H1 (cell line): ENCODE measurements around the gene PIGU. TPM values are rescaled to one million over a fixed set of nuclear protein-coding genes. Genes with fewer than 3 reads are reported as not detected.

Source experiments
- CHD2 ChIP-seq: IDR thresholded peaks from 2 replicates; pipeline ENCODE4 v1.6.1; 2012; ENCODE audit warnings: low read length, improper control_type of control experiment
- GABPA ChIP-seq: IDR thresholded peaks from 2 replicates; pipeline ENCODE4 v1.6.1; 2011; ENCODE audit warnings: mild to moderate bottlenecking, low read length, moderate library complexity, borderline replicate concordance; ENCODE audit not compliant: insufficient read depth
- JUN ChIP-seq: IDR thresholded peaks from 2 replicates; pipeline ENCODE4 v1.6.1; 2011; ENCODE audit warnings: low read depth, mild to moderate bottlenecking, improper control_type of control experiment, low read length
- KDM1A ChIP-seq: fragments of 200-600, 300-600 bp; sonication (generic); IDR thresholded peaks from 2 replicates; pipeline ENCODE4 v1.7.1; 2016; ENCODE audit warnings: mild to moderate bottlenecking, low read length, borderline replicate concordance
- POLR2A ChIP-seq, 2 experiments: IDR thresholded peaks; 1 replicate in 1 of 2; 2 replicates in 1 of 2; pipeline ENCODE4 v1.6.1; 2011; ENCODE audit warnings: low read depth in 2 of 2, low read length in 2 of 2, mild to moderate bottlenecking in 2 of 2; ENCODE audit errors: control extremely low read depth in 1 of 2
- RAD21 ChIP-seq, 2 experiments: IDR thresholded peaks in 1 of 2; conservative IDR thresholded peaks in 1 of 2; 2 replicates each; pipeline ENCODE4 v1.6.1; 2011; ENCODE audit warnings: low read depth in 2 of 2, low read length in 2 of 2, improper control_type of control experiment in 1 of 2, inconsistent platforms in 1 of 2, mild to moderate bottlenecking in 1 of 2, moderate library complexity in 1 of 2
- SIN3A ChIP-seq, 2 experiments: IDR thresholded peaks in 1 of 2; conservative IDR thresholded peaks in 1 of 2; 2 replicates each; pipeline ENCODE4 v1.6.1; 2011 to 2012; ENCODE audit warnings: low read length in 2 of 2, improper control_type of control experiment in 1 of 2, low read depth in 1 of 2, mild to moderate bottlenecking in 1 of 2
- SP4 ChIP-seq: IDR thresholded peaks from 2 replicates; pipeline ENCODE4 v1.6.1; 2012; ENCODE audit warnings: low read length, inconsistent platforms
- TCF12 ChIP-seq: IDR thresholded peaks from 2 replicates; pipeline ENCODE4 v1.6.1; 2011; ENCODE audit warnings: low read depth, mild to moderate bottlenecking, low read length
- polyA plus RNA-seq, 7 experiments: library from polyadenylated mRNA; depleted of rRNA in 3 of 7; stranded (reverse) in 5 of 7; unstranded in 2 of 7; fragments of >200 nt in 5 of 7; fragments of 200-250 nt in 2 of 7; gene quantifications; 1 replicate in 5 of 7; 2 replicates in 1 of 7; 4 replicates in 1 of 7; pipeline versions ENCODE4 v1.2.1 to v1.2.3, GENCODE V29; 2011 to 2013; ENCODE audit warnings: missing spikeins in 2 of 7, mixed read lengths in 2 of 7
- total RNA-seq: library from RNA; stranded (reverse); fragmentation: NEBNext Ultra II Directional; extraction: Animal tissue kit (Norgen Biotek cat#: 25700); gene quantifications from 2 replicates; pipeline ENCODE4 v1.2.1, GENCODE V29; 2021
- TF ChIP-seq, protein P1 (sequence below): fragments of 300-600 bp; sonication (generic); IDR thresholded peaks from 2 replicates; pipeline ENCODE4 v1.7.1; 2012; ENCODE audit warnings: low read length, moderate library complexity, mild to moderate bottlenecking, inconsistent platforms; ENCODE audit not compliant: insufficient replicate concordance

PIGU gene
- total and polyA plus RNA-seq, 2 of the 8 experiments (the other 6 are each of a cell fraction or from before 2014, with no cell fraction given), result 28.3 to 117 TPM

DNA sequence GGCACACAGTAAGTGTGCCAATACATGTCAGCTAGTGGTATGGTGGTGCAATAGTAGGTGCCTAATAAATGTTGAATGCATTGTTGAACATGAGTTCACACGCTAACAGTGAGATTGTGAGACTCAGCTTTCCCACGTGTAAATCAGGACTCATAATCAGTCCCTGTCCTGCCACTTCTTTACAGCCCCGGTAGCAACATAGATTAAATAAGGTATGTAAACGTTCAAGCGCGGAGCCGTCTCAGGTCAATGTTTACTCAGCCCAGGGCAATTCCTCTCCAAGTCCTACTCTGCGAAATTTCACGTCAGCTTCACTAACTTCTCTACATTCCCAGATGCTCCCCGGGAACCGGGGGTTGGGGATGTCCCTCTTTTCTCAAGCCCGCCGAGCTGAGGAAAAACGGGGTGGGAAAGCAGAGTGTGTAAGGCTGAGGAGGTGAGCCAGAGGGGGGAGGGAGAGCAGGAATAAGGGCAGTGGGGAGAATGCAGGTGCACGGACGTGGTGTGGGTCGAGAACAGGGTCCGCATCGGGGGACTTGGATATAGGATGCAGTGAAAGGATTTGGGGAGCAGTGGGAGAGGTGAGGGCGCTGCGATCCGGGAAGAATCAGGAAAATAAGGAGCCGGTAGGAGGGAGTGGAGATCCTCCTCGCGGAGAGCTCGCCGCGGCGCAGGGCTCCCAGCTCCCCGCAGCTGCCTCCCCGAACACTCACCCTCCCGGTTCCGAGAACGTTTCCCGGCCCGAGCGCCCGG, 26.7 kb upstream of the PIGU start (continued):
- TF ChIP-seq SIN3A (conservative IDR thresholded peaks at IDR 0.05 in 1 of 2, IDR thresholded peaks at IDR 0.05 in 1 of 2; ENCODE audit: low read depth in 1 of 2, low read length in 2 of 2), result 0 out of 4 replicates have a peak, but pooled peaks of 1 of the 2 experiments have one; percentile 43
- TF ChIP-seq SP4, result no peak
- TF ChIP-seq KDM1A, result no peak
- no peak for TF ChIP-seq RAD21 (IDR thresholded peaks at IDR 0.05 in 1 of 2, conservative IDR thresholded peaks at IDR 0.05 in 1 of 2; ENCODE audit: low read depth in 2 of 2, low read length in 2 of 2)
- TF ChIP-seq, protein P1, sequence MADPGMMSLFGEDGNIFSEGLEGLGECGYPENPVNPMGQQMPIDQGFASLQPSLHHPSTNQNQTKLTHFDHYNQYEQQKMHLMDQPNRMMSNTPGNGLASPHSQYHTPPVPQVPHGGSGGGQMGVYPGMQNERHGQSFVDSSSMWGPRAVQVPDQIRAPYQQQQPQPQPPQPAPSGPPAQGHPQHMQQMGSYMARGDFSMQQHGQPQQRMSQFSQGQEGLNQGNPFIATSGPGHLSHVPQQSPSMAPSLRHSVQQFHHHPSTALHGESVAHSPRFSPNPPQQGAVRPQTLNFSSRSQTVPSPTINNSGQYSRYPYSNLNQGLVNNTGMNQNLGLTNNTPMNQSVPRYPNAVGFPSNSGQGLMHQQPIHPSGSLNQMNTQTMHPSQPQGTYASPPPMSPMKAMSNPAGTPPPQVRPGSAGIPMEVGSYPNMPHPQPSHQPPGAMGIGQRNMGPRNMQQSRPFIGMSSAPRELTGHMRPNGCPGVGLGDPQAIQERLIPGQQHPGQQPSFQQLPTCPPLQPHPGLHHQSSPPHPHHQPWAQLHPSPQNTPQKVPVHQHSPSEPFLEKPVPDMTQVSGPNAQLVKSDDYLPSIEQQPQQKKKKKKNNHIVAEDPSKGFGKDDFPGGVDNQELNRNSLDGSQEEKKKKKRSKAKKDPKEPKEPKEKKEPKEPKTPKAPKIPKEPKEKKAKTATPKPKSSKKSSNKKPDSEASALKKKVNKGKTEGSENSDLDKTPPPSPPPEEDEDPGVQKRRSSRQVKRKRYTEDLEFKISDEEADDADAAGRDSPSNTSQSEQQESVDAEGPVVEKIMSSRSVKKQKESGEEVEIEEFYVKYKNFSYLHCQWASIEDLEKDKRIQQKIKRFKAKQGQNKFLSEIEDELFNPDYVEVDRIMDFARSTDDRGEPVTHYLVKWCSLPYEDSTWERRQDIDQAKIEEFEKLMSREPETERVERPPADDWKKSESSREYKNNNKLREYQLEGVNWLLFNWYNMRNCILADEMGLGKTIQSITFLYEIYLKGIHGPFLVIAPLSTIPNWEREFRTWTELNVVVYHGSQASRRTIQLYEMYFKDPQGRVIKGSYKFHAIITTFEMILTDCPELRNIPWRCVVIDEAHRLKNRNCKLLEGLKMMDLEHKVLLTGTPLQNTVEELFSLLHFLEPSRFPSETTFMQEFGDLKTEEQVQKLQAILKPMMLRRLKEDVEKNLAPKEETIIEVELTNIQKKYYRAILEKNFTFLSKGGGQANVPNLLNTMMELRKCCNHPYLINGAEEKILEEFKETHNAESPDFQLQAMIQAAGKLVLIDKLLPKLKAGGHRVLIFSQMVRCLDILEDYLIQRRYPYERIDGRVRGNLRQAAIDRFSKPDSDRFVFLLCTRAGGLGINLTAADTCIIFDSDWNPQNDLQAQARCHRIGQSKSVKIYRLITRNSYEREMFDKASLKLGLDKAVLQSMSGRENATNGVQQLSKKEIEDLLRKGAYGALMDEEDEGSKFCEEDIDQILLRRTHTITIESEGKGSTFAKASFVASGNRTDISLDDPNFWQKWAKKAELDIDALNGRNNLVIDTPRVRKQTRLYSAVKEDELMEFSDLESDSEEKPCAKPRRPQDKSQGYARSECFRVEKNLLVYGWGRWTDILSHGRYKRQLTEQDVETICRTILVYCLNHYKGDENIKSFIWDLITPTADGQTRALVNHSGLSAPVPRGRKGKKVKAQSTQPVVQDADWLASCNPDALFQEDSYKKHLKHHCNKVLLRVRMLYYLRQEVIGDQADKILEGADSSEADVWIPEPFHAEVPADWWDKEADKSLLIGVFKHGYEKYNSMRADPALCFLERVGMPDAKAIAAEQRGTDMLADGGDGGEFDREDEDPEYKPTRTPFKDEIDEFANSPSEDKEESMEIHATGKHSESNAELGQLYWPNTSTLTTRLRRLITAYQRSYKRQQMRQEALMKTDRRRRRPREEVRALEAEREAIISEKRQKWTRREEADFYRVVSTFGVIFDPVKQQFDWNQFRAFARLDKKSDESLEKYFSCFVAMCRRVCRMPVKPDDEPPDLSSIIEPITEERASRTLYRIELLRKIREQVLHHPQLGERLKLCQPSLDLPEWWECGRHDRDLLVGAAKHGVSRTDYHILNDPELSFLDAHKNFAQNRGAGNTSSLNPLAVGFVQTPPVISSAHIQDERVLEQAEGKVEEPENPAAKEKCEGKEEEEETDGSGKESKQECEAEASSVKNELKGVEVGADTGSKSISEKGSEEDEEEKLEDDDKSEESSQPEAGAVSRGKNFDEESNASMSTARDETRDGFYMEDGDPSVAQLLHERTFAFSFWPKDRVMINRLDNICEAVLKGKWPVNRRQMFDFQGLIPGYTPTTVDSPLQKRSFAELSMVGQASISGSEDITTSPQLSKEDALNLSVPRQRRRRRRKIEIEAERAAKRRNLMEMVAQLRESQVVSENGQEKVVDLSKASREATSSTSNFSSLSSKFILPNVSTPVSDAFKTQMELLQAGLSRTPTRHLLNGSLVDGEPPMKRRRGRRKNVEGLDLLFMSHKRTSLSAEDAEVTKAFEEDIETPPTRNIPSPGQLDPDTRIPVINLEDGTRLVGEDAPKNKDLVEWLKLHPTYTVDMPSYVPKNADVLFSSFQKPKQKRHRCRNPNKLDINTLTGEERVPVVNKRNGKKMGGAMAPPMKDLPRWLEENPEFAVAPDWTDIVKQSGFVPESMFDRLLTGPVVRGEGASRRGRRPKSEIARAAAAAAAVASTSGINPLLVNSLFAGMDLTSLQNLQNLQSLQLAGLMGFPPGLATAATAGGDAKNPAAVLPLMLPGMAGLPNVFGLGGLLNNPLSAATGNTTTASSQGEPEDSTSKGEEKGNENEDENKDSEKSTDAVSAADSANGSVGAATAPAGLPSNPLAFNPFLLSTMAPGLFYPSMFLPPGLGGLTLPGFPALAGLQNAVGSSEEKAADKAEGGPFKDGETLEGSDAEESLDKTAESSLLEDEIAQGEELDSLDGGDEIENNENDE, result no peak
- TF ChIP-seq CHD2, result no peak
- TF ChIP-seq JUN, result no peak
- no peak for TF ChIP-seq TCF12
- no peak for TF ChIP-seq GABPA
- peak in 1 of 2 experiments; percentile 11; a peak in 1 of 3 replicates for TF ChIP-seq POLR2A (IDR thresholded peaks at IDR 0.05; ENCODE audit: control extremely low read depth in 1 of 2, low read depth in 2 of 2, low read length in 2 of 2)
